Kidney (tissue), 14 donors: ENCODE results near the gene SDC3. TPM values are rescaled to one million over a fixed set of nuclear protein-coding genes. Genes with fewer than 3 reads are reported as not detected.

Source experiments
- DNase-seq, 5 donors: peaks; one replicate each; pipeline ENCODE4 v3.0.0-alpha.2; 2013 to 2020
- FAIRE-seq: peaks from 2 replicates; lab custom pipeline; 2012; peaks lifted over from hg19 to GRCh38; lab: Jason Lieb, UNC
- H3K27ac ChIP-seq, 2 donors: one replicate each; pipeline ENCODE4 v1.7.0; 2013; ENCODE audit warnings: low read depth in 2 of 2, low read length in 2 of 2, inconsistent platforms in 1 of 2
- H3K27me3 ChIP-seq: one replicate; pipeline ENCODE4 v1.7.1; 2013; ENCODE audit warnings: low read length, inconsistent platforms; ENCODE audit not compliant: control insufficient read depth, insufficient read depth
- H3K36me3 ChIP-seq, 3 donors: one replicate each; pipeline versions ENCODE4 v1.7.0 to v1.7.1; 2013; ENCODE audit warnings: low read length in 3 of 3, control low read depth in 1 of 3, inconsistent platforms in 1 of 3; ENCODE audit not compliant: insufficient read depth in 3 of 3, control insufficient read depth in 2 of 3
- H3K4me1 ChIP-seq, 3 donors: one replicate each; pipeline versions ENCODE4 v1.7.0 to v1.7.1; 2013; ENCODE audit warnings: low read length in 3 of 3, inconsistent platforms in 1 of 3, low read depth in 1 of 3; ENCODE audit not compliant: control insufficient read depth in 2 of 3, insufficient read depth in 2 of 3
- H3K4me3 ChIP-seq, 3 donors: one replicate each; pipeline versions ENCODE4 v1.7.0 to v1.8.1; 2013; ENCODE audit warnings: low read length in 3 of 3, control low read depth in 1 of 3, inconsistent platforms in 1 of 3
- H3K9ac ChIP-seq, 3 donors: one replicate each; pipeline versions ENCODE4 v1.7.0 to v1.7.1; 2013; ENCODE audit warnings: low read length in 3 of 3, control low read depth in 1 of 3, inconsistent platforms in 1 of 3
- H3K9me3 ChIP-seq, 3 donors: one replicate each; pipeline versions ENCODE4 v1.7.0 to v1.7.1; 2013; ENCODE audit warnings: low read length in 3 of 3, control low read depth in 1 of 3, inconsistent platforms in 1 of 3; ENCODE audit not compliant: control insufficient read depth in 2 of 3, insufficient read depth in 1 of 3
- intact Hi-C: fragments of 100-400 bp; cut with DNase I; formaldehyde crosslinking; loops from one replicate; pipeline ENCODE4 v1.11.1; 2022
- polyA plus RNA-seq: library from polyadenylated mRNA; stranded (reverse); fragments of 350-450 nt; fragmentation: Illumina TruSeq; extraction: RNeasy Lipid Tissue Mini Kit (QIAGEN cat#74804); gene quantifications from one replicate; pipeline ENCODE4 v1.2.3, GENCODE V29; 2014; ENCODE audit warnings: low read depth, low replicate concordance; ENCODE audit not compliant: insufficient read depth
- total RNA-seq: library from RNA; stranded (reverse); fragmentation: NEBNext Ultra II Directional; extraction: Animal tissue kit (Norgen Biotek cat#: 25700); gene quantifications from one replicate; pipeline ENCODE4 v1.2.1, GENCODE V29; 2021
- TF ChIP-seq, protein P1 (sequence below): IDR thresholded peaks from 3 replicates; pipeline ENCODE4 v1.5.1; 2012; ENCODE audit warnings: mild to moderate bottlenecking, moderate library complexity, borderline replicate concordance; ENCODE audit not compliant: insufficient read depth; ENCODE audit errors: extremely low read depth
- donor health status: control.
- donor health status: control.
- donor health status: control.
- donor health status: control.
- donor health status: control.
- donor health status: DM: yes; HTN: yes; CAD: no.
- donor health status: Normal renal cell carcinoma (clear cell type).

Gene SDC3
- total and polyA plus RNA-seq, 2 donors from 2014 or later = 11.0 to 58.7 TPM

DNA sequence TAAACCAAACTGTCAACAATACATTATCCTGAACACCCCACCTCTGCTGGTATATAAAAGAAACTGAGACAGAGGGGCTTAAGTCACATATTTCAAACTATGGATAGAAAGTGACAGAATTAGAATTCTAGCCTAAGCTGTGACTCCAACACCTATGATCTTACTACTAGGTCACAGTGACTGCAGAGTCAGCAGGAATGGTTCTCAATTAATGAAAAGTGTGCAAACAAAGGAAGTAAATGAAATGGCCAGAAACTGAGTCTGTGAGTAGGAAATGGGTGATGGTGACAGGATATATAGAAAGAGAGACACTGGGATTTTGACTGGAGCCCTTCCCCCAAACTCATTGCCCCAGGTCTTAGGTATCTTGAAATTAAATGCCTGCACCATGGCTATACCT is 38.7 kb upstream of the SDC3 start:
- H3K4me3 ChIP-seq = no peak overlapping the region
- H3K4me1 ChIP-seq = no peaks in the 10 kb centered on the region
- no peaks in the 10 kb centered on the region for H3K9me3 ChIP-seq
- DNase-seq (no peak), FAIRE-seq (no peak)
- H3K27me3 ChIP-seq = no peaks in the 10 kb centered on the region
- peaks cover 14 to 54% (median 33%) of the 10 kb centered on the region in 3 donors for H3K36me3 ChIP-seq
- H3K27ac ChIP-seq = no peak overlapping the region
- no peak overlapping the region for H3K9ac ChIP-seq
- intact Hi-C loops = no loop called here
- TF ChIP-seq, protein P1, sequence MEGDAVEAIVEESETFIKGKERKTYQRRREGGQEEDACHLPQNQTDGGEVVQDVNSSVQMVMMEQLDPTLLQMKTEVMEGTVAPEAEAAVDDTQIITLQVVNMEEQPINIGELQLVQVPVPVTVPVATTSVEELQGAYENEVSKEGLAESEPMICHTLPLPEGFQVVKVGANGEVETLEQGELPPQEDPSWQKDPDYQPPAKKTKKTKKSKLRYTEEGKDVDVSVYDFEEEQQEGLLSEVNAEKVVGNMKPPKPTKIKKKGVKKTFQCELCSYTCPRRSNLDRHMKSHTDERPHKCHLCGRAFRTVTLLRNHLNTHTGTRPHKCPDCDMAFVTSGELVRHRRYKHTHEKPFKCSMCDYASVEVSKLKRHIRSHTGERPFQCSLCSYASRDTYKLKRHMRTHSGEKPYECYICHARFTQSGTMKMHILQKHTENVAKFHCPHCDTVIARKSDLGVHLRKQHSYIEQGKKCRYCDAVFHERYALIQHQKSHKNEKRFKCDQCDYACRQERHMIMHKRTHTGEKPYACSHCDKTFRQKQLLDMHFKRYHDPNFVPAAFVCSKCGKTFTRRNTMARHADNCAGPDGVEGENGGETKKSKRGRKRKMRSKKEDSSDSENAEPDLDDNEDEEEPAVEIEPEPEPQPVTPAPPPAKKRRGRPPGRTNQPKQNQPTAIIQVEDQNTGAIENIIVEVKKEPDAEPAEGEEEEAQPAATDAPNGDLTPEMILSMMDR = no peak

DNA sequence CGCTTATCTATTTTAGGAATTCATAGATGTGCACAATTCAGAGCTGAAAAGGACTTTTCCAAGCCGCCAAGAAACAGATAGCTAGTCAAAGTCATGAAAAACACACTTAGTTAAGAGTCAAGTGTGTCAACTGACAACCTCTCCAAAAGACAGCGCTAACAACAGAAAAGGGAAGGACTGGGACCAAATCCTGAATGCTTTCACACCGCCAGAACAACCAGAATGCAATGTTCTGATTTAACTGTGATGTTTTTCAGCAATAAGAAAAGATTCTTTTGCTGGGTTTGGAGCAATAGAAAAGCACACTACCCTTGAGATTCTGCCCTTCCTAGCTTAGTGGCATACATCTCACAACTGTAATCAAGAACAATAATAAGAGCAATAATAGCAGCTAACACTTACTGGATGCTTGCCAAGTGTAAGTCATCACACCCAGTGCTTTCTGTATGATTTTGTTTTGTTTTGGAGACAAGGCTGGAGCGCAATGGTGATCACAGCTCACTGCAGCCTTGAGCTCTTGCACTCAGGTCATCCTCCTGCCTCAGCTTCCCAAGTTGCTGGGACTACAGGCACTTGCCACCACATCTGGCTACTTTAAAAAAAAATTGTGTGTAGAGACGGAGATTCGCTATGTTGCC is 33.9 kb upstream of the SDC3 start:
- DNase-seq (no peak), FAIRE-seq (no peak)
- H3K27ac ChIP-seq = no peak overlapping the region
- H3K4me3 ChIP-seq = no peak overlapping the region
- H3K36me3 ChIP-seq = peaks cover 11 to 42% (median 25%) of the 10 kb centered on the region in 3 donors
- no peaks in the 10 kb centered on the region for H3K4me1 ChIP-seq
- no peaks in the 10 kb centered on the region for H3K27me3 ChIP-seq
- TF ChIP-seq, protein P1 = no peak
- intact Hi-C loops = no loop called here
- no peak overlapping the region for H3K9ac ChIP-seq
- no peaks in the 10 kb centered on the region for H3K9me3 ChIP-seq

DNA sequence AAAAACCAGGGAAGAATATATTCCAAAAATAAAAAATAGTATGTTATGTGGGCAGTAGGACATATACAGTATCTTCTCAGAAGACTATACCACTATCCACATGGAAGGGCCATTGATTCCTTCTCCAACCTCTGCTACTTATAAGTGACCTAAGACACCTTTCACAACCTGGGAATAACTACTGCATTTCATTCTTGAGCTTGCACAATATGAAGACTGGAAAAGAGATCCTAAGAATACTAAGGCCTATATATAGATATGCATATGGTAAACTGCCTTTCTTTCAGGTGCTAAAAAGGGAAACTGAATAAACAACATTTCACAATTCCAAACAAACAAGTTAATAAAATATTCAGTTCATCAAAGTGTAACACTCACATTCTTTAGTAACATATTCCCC is 32.0 kb upstream of the SDC3 start:
- TF ChIP-seq, protein P1 = no peak
- Histone ChIP-seq H3K27me3 (no peaks in the 10 kb centered on the region), H3K27ac (no peak overlapping the region), H3K4me1 (no peaks in the 10 kb centered on the region), H3K36me3 (peaks cover 17 to 53% (median 29%) of the 10 kb centered on the region in 3 donors), H3K4me3 (no peak overlapping the region), H3K9ac (no peak overlapping the region), H3K9me3 (no peaks in the 10 kb centered on the region)
- DNase-seq = no peak
- intact Hi-C loops = no loop called here
- FAIRE-seq = no peak
